Prostate gland (tissue), 2 donors: ENCODE data around the gene PDK3.

Experiments used
- POLR2A ChIP-seq: fragments of 450-650 bp; IDR thresholded peaks from one replicate; pipeline ENCODE4 v1.6.1; 2016; ENCODE audit warnings: antibody characterized with exemption, mild to moderate bottlenecking
- TF ChIP-seq, protein P1 (sequence below), 4 experiments: fragments of 200-600 bp in 2 of 4; fragments of 450-650 bp in 2 of 4; sonication (generic) in 2 of 4; IDR thresholded peaks; 1 replicate in 3 of 4; 2 replicates in 1 of 4; pipeline ENCODE4 v1.5.1; 2016 to 2019; ENCODE audit warnings: antibody characterized with exemption in 4 of 4, mild to moderate bottlenecking in 2 of 4, moderate library complexity in 2 of 4

DNA sequence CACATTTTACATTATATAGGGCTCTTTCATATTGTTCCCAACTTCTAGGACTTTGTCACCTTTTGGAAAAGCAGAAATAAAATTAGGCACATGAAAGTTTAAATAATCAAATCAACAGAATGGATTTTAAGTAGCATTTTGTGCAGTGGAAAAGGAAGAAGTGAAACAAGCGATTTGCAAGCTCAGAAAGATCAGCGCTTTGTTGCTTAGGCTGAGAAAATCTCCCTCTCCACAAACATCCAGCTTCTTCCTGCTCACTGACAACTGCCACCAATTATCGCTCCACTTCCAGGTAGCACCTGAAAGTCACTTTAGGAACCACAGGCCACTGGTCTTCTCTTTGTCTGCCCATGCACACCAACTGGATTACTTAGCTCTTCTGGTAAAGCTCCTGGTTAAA, 2.0 kb upstream of the PDK3 start:
- TF ChIP-seq POLR2A: no peak
- TF ChIP-seq, protein P1, sequence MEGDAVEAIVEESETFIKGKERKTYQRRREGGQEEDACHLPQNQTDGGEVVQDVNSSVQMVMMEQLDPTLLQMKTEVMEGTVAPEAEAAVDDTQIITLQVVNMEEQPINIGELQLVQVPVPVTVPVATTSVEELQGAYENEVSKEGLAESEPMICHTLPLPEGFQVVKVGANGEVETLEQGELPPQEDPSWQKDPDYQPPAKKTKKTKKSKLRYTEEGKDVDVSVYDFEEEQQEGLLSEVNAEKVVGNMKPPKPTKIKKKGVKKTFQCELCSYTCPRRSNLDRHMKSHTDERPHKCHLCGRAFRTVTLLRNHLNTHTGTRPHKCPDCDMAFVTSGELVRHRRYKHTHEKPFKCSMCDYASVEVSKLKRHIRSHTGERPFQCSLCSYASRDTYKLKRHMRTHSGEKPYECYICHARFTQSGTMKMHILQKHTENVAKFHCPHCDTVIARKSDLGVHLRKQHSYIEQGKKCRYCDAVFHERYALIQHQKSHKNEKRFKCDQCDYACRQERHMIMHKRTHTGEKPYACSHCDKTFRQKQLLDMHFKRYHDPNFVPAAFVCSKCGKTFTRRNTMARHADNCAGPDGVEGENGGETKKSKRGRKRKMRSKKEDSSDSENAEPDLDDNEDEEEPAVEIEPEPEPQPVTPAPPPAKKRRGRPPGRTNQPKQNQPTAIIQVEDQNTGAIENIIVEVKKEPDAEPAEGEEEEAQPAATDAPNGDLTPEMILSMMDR (IDR thresholded peaks at IDR 0.05): no peak
